HG03280 (cell line): ENCODE results near the gene ZBTB7A.
"Not testable (repeated sequence)": the region's sequence is repeated elsewhere in the genome, so short reads cannot be mapped to it uniquely, and the experiment has no call there.

Experiments
- ATAC-seq: cut with Tn5 transposase; IDR thresholded peaks from one replicate; pipeline ENCODE4 v1.9.1; 2021; ENCODE audit warnings: mild to moderate bottlenecking, moderate library complexity; ENCODE audit not compliant: unreplicated experiment

The ZBTB7A gene

DNA sequence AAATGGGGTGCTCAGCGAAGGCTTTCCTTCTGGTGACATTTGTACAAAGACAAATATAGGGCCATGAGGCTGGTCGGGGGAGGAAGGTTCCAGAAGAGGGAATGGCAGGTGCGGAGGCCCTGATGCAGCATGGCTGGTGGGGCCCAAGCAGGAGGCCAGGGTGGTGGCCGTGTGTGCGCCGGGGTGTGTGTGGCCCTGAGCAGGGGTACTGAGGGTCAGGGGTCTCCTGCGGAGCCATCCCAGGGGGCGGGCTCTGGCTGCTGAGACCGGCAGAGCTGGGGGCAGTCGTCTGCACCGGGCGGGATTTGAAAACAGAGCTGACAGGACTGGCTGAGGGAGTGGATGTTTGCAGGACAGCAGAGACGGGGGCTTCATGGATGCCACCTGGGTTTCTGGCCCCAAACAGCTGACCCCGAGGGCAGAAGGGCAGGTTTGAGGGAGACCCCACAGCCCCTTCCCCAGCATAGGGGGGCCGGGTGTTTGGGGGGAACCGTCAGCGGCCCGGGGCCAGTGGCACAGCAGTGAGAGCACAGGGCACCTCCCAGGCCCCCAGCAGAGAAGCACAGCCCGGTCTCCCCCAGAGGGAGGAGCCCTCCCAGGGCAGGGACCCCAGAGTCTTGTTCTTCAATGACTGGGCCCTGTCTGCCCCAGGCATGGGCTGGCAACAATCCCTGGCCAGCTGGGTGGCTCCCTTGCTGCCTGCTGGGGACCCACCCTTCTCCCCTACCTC is 47.8 kb downstream of the ZBTB7A start:
- ATAC-seq = no peak

DNA sequence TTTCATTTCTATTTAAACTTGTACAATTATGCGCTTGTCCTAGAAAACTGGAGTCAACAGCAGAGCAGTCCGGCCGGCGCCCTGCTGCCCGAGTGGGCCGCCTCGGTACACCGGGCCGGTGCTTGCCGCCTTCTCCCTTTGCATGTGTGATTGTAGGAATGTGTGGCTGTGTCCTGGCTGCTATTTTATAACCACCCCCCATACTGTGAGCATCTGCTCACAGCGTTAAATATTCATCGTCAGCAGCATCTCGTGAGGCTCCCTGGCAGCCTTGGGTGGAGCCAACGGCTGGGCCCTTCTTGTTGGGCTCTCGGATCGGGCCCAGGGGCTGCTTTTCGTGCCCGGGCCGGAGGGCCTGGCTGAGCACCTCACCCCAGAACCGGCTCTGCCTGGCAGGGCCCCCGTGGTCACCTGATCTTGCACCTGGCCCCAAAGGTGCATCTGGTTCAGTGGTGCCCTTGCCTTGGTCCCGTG is 48.5 kb downstream of the ZBTB7A start:
- ATAC-seq = no peak

DNA sequence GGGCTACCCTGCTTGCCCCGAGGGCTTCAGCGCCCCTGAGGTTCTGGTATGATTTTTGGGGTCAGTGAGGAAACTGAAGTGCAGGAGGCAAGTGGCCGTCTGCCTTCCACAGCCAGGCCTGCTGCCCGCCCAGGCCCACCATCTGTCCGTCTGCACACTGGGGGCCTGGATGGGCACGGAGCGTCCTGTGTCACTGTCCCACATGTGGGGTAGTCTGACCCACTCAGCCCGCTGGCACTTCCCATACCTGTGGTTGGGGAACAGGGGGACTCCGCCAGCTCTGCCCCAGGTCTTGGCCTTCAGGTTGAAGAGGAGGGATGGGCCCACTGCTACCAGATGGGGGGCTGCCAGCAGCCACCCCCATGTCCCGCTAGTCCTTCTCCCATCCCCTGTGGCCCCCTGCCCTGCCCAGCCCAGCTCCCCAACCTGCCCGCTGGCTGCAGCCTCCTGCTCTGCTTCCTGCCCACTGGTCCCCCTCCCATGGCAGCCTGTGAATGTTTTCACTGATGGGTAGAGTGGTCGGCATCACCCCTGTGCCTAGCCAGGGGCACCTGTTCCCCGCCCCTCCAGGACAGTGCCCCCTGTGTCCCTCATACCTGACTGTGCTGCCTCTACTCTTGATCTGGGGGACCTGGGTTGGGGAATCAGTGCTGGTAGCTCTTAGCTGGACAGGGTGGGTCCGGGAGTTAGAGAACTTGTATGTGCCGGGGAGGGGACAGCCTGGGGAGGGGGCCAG is 49.6 kb downstream of the ZBTB7A start:
- no peak for ATAC-seq

DNA sequence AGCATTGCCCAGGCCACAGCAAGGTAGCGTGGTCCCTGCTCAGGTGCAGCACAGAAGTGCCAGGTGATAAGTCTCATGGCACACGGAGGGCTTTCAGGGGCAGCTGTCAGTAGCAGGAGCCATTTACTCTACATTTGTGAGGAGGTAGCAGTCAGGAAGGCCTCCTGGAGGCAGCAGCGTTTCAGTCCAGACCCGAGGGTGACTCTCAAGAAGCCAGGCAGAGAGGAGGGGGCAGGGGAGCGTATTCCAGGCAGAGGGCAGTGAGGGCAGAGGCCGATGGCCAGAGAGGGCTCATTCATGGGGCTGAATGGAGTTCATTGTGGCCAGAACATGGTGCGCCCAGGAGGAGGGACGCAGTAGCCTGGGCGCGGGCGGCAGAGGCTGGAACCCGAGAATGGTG is 50.2 kb downstream of the ZBTB7A start:
- ATAC-seq = no peak

DNA sequence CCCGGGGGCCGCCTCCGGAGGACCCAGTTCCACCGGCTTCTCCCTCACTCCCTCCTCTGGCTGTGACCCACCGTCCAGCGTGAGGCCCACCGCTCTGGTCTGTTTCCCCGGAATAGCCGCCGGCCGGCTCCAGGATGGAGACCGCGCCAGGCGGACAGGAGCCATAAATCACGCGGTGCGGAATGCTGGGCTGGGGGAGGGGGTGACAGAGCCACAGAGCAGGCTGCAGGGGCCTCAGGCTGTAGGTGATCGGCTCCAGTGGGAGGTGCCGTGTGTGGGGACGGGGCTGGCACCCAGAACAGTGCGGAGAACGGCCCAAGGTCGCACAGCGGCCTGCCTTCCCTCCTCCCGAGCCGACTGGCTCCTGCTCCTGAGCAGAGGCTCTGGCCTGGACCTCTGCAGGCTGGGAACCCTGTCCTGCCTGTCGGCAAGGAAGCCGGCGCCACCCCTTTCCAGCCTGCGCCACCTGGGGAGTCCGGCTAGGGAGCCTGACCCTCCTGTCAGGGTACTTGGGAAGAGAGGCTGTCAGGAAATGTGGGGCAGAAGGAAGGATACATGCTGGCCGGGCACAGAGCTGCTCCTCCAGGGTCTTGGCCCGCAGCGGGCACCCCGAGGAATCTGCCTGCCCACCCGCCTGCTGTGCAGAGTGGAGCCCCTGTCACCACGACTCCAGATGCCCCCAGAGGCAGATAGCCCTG is 50.8 kb downstream of the ZBTB7A start:
- ATAC-seq = no peak

DNA sequence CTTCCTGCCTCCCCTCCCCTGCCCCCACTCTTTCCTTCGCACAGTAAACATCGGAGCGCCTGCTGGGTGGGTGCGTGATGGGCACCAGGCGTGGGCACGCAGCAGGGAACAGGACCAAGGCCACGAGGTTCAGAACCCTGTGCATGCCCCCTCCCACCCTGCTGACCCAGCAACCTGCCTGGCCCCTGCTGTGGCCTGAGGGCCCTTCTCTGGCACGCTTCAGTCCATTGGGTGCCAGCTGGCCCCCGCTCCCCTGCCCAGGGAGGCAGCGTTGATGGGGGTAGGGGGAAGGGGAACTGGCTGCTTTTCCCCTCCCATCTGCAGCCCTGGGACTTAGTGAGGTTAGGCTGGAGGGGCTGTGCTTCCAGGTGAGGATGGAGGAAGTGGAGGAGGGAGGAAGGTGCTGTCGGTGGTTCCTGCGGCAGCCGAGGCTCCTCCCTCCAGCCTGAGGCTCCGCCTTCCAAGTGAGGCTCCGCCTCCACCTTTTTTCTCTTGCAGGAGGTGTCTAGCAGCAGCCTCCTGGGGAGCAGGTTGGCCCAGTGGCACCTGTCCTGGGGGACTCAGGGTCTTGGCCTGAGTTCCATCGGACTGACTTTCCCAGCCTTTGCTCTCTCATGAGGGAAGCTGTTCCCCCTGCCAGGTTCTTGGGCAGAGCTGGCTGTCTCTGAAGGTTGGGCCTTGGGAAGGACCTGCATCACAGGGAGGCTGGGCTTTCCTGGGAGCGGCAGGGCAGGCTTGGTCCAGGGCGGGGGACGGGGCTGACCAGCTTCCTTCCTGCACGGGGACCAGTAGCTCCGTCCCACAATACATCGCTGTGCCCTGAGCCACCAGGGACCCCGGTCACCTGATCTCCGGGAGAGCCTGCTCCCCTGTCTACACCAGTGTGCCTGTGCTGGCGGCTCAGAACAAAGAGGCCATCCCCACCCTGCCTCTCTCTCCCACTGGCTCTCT is 51.9 kb downstream of the ZBTB7A start:
- ATAC-seq = no peak

DNA sequence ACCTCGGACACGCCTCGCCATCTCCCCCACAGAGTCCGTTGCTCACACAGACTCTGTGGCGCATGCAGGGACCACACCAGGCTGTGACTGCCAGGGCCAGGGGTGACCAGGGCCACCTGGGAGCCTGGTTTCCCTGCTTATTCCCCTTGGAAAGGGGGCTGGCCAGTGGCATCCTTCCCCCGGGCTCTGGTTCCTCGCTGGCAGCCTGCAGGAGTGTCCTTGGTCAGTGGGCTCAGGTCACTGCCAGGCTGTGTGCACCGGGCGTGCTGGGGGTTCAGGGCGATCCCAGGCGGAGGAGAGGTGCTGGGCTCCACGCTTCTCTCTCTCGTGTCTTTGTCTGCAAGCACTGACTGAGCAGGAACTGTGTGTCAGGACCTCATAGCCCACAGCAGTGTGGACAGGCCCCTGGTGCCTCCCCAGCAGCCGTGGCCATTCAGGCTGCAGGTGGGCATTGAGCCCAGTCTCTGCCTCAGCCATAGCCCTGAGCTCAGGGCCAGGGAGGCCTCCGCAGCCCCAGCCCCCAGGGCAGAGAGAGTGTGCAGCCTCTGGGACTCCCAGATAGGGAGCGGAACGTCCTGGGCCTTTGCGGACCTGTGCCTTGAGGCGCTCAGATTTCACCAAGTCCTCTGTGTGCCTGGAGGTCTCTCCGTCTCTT is 52.7 kb downstream of the ZBTB7A start:
- ATAC-seq = no peak

DNA sequence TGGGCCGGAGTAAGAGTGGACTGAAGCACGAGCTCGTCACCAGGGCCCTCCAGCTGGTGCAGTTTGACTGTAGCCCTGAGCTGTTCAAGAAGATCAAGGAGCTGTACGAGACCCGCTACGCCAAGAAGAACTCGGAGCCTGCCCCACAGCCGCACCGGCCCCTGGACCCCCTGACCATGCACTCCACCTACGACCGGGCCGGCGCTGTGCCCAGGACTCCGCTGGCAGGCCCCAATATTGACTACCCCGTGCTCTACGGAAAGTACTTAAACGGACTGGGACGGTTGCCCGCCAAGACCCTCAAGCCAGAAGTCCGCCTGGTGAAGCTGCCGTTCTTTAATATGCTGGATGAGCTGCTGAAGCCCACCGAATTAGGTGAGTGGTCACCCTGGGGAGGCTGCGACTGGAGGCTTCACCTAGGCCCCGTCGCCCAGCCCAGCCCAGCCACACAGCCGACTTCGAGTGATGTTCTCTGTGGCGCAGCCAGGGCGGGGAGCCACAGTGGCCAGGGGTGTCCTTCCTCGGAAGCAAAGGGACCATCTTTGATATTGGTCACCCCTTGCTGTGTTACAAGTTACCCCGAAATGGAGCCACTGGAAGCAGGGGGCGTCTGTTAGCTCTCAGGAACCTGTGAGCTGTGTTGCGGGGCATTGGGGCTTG is 53.6 kb downstream of the ZBTB7A start:
- ATAC-seq = no peak

DNA sequence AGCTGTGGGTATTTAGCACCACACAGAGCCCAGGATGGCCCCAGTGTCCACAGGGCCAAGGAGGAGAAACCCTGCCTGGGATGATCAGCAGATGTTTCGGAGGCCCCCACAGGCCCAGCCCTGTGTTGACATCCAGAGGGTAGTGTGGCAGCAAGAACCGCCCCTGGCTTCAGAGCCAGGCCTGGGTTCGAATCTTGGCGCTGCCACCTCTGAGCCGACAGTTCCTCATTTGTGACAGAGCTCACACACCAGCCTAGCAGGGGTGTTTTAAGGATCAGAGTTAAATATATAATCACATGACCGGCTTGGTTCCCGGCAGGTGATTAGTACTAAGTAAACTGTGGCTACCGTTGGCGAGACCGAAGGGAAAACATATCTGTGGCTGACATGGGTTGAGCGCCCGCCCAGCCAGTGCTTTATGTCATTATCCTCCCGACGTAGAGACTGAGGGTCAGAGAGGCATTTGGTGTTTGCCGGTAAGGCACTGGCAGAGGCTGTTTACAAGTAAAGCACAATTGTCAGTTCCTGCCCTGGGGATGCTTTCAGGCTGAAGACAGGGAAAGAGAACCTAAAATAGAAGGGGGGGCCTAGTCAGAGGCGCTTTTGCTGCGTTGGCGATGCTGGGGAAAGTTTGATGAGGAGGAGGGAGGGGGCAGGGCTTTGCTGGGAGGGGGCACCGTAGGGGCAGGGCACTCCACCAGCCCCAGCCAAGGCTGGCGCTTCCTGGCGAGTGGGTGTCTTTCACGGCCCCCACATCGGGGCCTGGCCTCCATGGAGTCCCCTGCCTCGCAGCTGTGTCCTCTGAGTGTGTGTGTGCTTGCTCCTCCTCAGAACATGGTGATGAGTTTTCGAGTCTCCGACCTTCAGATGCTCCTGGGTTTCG is 54.4 kb downstream of the ZBTB7A start:
- ATAC-seq = no peak

DNA sequence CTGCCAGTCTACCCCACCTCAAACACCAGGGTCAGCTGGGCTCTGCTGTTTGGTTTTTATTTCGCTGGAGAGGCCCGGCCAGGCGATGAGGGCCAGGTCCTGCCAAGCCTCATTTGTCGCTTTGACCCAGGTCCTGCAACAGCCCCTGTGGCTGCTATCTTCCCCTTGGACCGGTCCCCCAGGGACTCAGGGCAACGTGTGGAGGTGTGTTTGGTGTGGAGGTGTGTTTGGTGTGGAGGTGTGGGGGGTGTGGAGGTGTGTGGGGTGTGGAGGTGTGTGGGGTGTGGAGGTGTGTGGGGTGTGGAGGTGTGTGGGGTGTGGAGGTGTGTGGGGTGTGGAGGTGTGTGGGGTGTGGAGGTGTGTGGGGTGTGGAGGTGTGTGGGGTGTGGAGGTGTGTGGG is 55.3 kb downstream of the ZBTB7A start:
- ATAC-seq = not testable (repeated sequence)

DNA sequence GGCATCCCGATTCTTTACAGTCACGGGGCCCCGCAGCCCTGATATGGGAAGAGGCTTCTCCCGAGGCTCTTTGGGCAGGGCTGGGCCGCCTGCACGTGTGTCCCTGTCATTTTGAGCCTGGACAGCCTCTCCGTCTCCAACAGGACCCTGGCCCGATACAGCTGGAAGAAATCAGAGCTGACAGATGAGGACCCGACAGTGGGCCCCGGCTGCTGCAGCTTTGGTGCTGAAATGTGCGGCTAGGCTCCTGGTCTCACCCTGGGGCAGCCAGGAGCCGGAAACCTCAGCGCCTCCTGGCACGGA is 55.9 kb downstream of the ZBTB7A start:
- ATAC-seq = no peak

DNA sequence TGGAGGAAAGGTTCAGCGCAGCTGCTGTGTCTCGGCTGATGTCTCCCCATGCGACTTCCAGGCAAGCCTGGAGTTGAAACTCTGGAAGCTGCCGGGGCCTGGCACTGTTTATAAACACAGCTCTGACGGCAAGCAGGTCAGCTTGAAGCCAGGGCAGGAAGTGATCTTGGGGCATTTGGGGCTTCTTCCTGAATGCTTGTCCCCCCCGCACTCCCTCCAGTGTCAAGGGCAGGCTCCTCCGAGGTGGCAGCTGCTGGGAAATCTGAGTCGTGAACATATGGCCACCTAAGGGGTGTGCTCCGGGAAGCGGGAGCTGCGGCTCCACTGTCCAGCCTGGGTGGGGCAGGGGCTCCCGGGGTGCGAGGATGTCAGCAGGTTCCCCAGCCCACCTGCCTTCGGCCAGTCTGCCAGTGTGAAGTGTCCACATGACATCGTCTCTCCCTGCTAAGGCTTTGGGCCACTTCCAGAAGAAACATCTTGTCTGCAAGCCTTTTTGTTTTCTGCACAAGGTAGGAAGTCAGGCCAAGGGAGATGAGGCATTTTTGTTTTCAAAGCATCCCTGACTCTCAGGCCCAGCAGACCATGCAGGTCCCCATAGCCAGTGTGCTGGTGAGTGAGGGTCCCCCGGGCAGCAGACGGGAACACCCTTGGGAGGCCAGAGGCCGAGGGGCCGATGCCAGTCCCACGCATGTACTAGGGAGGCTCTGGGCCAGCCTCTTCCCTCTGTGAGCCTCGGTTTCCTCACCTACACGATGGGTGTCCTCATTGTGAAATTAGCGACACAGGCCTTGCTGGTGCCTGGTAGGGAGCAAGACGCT is 56.5 kb downstream of the ZBTB7A start:
- ATAC-seq = no peak

DNA sequence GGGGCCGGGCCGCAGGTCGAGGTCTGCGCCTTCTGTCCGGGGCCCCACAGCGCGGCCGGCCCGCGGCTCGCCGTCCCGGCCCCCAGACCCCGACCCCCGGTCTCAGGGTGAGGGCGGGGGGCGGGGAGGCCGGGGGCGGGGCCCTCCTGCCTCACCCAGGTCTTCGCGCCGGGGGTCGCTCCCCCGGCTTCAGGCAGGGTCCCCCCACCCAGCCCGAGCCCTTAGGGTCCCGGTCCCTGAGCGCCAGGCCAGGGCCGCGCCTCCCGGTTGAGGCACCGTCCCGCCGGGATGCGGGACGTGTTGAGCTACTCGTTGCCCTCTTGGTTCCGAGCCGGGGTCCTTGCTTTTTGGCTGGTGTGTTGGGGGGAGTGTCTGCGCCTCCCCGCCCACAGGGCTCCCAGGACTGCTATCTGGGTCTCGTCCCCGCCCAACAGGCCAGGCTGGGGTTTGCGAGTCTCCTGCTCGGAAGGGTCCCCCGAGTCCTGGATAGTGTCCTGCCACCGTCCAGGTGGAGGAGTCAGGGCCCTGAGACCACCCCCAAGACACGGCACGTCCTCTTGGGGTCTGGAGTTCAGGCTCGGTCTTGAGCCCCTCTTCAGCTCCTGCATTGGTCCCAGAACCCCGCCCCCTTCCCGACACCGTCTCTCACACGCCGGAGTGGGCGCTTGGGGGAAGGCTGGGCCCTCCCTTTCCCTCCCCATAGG is 58.7 kb downstream of the ZBTB7A start:
- no peak for ATAC-seq

DNA sequence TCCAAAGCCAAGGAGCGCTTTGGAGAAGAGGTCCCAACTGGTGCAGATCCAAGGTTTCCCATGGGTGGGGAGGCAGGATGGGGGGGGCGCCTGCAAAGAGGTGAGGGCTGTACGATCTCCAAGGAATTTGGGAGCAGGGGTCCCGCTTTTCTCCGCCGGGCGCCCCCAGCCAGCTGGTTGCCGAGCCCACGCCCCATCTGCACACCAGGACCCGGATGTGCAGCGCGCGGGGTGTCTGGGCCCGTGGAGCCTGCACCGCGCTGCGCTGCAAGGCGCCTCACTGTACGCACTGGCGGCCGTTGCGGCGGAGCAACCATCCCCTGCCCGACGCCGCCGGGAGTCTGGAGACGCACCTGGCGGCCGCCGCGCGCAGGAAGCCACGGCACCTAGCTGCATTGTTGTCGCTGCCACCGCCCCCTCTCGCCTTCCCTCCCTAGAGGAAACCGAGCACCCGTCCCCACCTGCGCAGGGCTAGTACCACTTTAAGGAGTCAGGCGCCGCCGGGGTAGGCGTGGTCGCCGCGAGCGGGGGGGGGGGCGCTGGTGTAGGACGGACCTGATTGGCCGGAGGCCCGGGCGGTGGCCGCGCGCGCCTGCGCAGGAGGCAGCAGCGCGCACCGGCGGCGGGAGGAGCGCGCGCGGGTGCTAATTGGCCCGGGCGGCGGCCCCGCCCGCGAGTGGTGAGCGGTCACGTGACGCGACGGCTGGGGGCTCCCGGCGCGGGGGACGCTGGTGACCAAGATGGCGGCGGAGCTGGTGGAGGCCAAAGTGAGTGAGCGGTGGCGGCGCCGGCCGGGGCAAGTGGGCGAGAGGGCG is 59.5 kb downstream of the ZBTB7A start, which contains the start of gene PIAS4:
Gene PIAS4, plus strand, starts transcription at position 716 of the 815 bp plus-strand sequence. Its CDS starts 25 bp downstream, at position 741.
- ATAC-seq = peak; percentile 83

DNA sequence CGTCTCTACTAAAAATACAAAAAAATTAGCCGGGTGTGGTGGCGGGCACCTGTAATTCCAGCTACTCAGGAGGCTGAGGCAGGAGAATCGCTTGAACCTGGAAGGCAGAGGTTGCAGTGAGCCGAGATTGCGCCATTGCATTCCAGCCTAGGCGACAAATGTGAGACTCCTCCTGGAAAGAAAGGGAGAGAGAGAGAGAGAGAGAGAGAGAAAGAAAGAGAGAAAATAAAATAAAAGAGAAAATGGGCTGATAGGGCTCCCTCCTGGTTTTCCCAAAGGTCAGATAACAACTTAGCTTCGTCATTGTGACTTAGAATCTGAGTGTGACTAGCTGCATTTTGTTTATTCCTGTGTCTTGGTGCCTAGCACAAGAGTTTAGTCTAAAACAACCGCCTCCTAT is 61.3 kb downstream of the ZBTB7A start:
- not testable (repeated sequence) for ATAC-seq

DNA sequence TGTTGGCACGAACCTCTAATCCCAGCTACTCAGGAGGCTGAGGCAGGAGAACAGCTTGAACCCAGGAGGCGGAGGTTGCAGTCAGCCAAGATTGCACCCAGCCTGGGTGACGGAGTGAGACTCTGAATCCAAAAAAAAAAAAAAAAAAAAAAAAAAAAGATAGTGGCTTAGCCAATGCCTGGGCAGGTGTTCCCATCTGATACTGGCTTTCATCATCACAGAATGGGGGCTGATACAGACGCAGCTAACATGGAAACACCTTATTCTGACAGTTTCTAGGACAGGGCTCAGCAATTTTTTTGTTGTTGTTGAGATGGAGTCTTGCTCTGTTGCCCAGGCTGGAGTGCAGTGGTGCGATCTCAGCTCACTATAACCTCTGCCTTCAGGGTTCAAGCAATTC is 65.9 kb downstream of the ZBTB7A start:
- ATAC-seq = not testable (repeated sequence)
